ENCODE results near the gene EEA1.

Gene EEA1

DNA sequence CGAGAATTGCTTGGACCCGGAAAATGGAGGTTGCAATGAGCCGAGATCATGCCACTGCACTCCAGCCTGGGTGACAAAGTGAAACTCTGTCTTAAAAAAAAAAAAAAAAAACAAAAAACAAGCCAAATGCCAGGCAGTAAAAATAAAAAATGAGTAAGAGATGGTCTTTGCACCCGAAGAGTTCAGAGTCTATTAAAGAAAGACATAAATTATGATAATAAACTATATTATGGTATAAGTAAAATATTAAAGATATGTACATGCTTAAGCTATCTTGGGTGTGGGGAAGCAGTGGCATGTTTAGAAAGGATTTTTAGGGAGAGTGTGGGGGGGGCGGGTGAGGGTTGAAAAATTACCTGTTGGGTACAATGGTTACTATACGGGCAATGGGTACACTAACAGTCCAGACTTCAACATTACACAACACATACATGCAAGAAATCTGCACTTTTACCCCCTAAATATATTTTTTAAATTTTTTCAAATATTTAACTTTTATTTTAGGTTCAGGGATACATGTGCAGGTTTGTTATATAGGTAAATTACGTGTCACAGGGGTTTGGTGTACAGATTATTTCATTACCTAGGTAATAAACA is 99.3 kb downstream of the EEA1 start:
- no peaks in the 10 kb centered on the region for H3K4me1 ChIP-seq (ENCODE audit: control insufficient read depth, insufficient read depth, low read length)
- ChIA-PET CTCF (interaction anchor here (0.6 to 1.0 kb wide), 3 partner anchors 8 to 589 kb away, joined by 3 to 6 read pairs (median 3); no protein-coding TSS in a partner anchor), POLR2A (interaction anchor here (0.7 kb wide), 1 partner anchor 602 kb away, joined by 5 read pairs; no protein-coding TSS in a partner anchor)
- H3K9me3 ChIP-seq (ENCODE audit: control insufficient read depth, insufficient read depth, low read depth, low read length), result no peaks in the 10 kb centered on the region
- no peak overlapping the region for H3K27ac ChIP-seq (ENCODE audit: extremely low read depth, low read depth, low read length)
- H3K36me3 ChIP-seq (ENCODE audit: control insufficient read depth in 2 of 2, insufficient read depth in 1 of 2, low read length in 2 of 2), result peaks cover 17 to 24% of the 10 kb centered on the region in 2 experiments
- no peak for TF ChIP-seq ZNF341 (tag by site-specific recombination; IDR thresholded peaks at IDR 0.05; ENCODE audit: low read depth)
- TF ChIP-seq ZNF707 (tag by site-specific recombination; IDR thresholded peaks at IDR 0.05), result no peak
- TF ChIP-seq ZNF366 (tag by site-specific recombination; conservative IDR thresholded peaks at IDR 0.05), result no peak
- no peak for TF ChIP-seq ZNF16 (tag by site-specific recombination; IDR thresholded peaks at IDR 0.05; ENCODE audit: low read depth)
- TF ChIP-seq ZNF830 (tag by site-specific recombination; IDR thresholded peaks at IDR 0.05; ENCODE audit: low read depth), result no peak
- no peak for TF ChIP-seq ZNF169 (tag by site-specific recombination; IDR thresholded peaks at IDR 0.05)
- TF ChIP-seq ZNF529 (tag by site-specific recombination; IDR thresholded peaks at IDR 0.05; ENCODE audit: insufficient replicate concordance), result no peak
- no peak for TF ChIP-seq ZNF777 (tag by site-specific recombination; IDR thresholded peaks at IDR 0.05; ENCODE audit: borderline replicate concordance)
- TF ChIP-seq, protein P1, sequence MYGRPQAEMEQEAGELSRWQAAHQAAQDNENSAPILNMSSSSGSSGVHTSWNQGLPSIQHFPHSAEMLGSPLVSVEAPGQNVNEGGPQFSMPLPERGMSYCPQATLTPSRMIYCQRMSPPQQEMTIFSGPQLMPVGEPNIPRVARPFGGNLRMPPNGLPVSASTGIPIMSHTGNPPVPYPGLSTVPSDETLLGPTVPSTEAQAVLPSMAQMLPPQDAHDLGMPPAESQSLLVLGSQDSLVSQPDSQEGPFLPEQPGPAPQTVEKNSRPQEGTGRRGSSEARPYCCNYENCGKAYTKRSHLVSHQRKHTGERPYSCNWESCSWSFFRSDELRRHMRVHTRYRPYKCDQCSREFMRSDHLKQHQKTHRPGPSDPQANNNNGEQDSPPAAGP (tag by site-specific recombination; IDR thresholded peaks at IDR 0.05), result no peak
- TF ChIP-seq ZNF549 (tag by site-specific recombination; IDR thresholded peaks at IDR 0.05), result no peak
- TF ChIP-seq ZBTB8A (tag by site-specific recombination; IDR thresholded peaks at IDR 0.05), result no peak
- TF ChIP-seq ZNF175 (tag by site-specific recombination; IDR thresholded peaks at IDR 0.05), result no peak
- TF ChIP-seq SP7 (tag by site-specific recombination; IDR thresholded peaks at IDR 0.05), result no peak
- no peak overlapping the region for H3K4me3 ChIP-seq (ENCODE audit: low read depth, low read length)

GRCh38 chr12:92828565-92828964 is 100.5 kb downstream of the EEA1 start:
- CTCF ChIA-PET, result interaction anchor here (0.9 kb wide), 1 partner anchor 31 kb away, joined by 5 read pairs; no protein-coding TSS in a partner anchor
- TF ChIP-seq ZNF335 (tag by site-specific recombination; conservative IDR thresholded peaks at IDR 0.05) (no peak), ZNF138 (tag by site-specific recombination; IDR thresholded peaks at IDR 0.05; ENCODE audit: borderline replicate concordance) (no peak), ZFP41 (tag by site-specific recombination; IDR thresholded peaks at IDR 0.05; ENCODE audit: borderline replicate concordance) (no peak), ZNF184 (tag by site-specific recombination; IDR thresholded peaks at IDR 0.05) (no peak), ZNF768 (tag by site-specific recombination; IDR thresholded peaks at IDR 0.05) (no peak), ZSCAN30 (tag by site-specific recombination; IDR thresholded peaks at IDR 0.05) (no peak), ZNF513 (tag by site-specific recombination; IDR thresholded peaks at IDR 0.05) (no peak), TCF7L2 (IDR thresholded peaks at IDR 0.05; ENCODE audit: borderline replicate concordance, low read depth, low read length) (no peak), ZNF555 (tag by site-specific recombination; conservative IDR thresholded peaks at IDR 0.05) (no peak), ZNF707 (tag by site-specific recombination; IDR thresholded peaks at IDR 0.05) (no peak), ZNF169 (tag by site-specific recombination; IDR thresholded peaks at IDR 0.05) (no peak), ZNF391 (tag by site-specific recombination; IDR thresholded peaks at IDR 0.05; ENCODE audit: borderline replicate concordance, low read depth) (no peak)
- TF ChIP-seq, protein P2, sequence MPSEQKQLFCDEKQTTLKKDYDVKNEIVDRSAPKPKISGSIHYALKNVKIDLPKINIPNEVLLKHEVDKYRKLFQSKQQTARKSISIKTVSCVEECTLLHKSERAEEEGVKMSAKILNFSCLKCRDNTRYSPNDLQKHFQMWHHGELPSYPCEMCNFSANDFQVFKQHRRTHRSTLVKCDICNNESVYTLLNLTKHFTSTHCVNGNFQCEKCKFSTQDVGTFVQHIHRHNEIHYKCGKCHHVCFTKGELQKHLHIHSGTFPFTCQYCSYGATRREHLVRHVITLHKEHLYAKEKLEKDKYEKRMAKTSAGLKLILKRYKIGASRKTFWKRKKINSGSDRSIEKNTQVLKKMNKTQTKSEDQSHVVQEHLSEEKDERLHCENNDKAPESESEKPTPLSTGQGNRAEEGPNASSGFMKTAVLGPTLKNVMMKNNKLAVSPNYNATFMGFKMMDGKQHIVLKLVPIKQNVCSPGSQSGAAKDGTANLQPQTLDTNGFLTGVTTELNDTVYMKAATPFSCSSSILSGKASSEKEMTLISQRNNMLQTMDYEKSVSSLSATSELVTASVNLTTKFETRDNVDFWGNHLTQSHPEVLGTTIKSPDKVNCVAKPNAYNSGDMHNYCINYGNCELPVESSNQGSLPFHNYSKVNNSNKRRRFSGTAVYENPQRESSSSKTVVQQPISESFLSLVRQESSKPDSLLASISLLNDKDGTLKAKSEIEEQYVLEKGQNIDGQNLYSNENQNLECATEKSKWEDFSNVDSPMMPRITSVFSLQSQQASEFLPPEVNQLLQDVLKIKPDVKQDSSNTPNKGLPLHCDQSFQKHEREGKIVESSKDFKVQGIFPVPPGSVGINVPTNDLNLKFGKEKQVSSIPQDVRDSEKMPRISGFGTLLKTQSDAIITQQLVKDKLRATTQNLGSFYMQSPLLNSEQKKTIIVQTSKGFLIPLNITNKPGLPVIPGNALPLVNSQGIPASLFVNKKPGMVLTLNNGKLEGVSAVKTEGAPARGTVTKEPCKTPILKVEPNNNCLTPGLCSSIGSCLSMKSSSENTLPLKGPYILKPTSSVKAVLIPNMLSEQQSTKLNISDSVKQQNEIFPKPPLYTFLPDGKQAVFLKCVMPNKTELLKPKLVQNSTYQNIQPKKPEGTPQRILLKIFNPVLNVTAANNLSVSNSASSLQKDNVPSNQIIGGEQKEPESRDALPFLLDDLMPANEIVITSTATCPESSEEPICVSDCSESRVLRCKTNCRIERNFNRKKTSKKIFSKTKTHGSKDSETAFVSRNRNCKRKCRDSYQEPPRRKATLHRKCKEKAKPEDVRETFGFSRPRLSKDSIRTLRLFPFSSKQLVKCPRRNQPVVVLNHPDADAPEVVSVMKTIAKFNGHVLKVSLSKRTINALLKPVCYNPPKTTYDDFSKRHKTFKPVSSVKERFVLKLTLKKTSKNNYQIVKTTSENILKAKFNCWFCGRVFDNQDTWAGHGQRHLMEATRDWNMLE (tag by site-specific recombination; conservative IDR thresholded peaks at IDR 0.05; ENCODE audit: low read depth), result no peak
- Histone ChIP-seq H3K27ac (ENCODE audit: extremely low read depth, low read depth, low read length) (no peak overlapping the region), H3K9me3 (ENCODE audit: control insufficient read depth, insufficient read depth, low read depth, low read length) (no peaks in the 10 kb centered on the region), H3K4me1 (ENCODE audit: control insufficient read depth, insufficient read depth, low read length) (no peaks in the 10 kb centered on the region), H3K36me3 (ENCODE audit: control insufficient read depth in 2 of 2, insufficient read depth in 1 of 2, low read length in 2 of 2) (peaks cover 17 to 30% of the 10 kb centered on the region in 2 experiments), H3K4me3 (ENCODE audit: low read depth, low read length) (no peak overlapping the region)
- POLR2A ChIA-PET, result no interaction called here

Data from HEK293 (cell line).